Mammary epithelial cell (primary cell): ENCODE measurements around the gene MIEN1.

Experiments used
- EZH2 ChIP-seq: IDR thresholded peaks from 2 replicates; pipeline ENCODE4 v1.6.1; 2012; ENCODE audit warnings: low read length, inconsistent platforms, borderline replicate concordance
- TF ChIP-seq, protein P1 (sequence below), 2 donors: IDR thresholded peaks in 1 of 2; conservative IDR thresholded peaks in 1 of 2; 2 replicates each; pipeline ENCODE4 v1.5.1; 2011 to 2012; ENCODE audit warnings: inconsistent platforms in 2 of 2, low read length in 2 of 2, mild to moderate bottlenecking in 2 of 2, control low read depth in 1 of 2, low read depth in 1 of 2; ENCODE audit not compliant: insufficient read depth in 1 of 2; ENCODE audit errors: extremely low read depth in 1 of 2

DNA sequence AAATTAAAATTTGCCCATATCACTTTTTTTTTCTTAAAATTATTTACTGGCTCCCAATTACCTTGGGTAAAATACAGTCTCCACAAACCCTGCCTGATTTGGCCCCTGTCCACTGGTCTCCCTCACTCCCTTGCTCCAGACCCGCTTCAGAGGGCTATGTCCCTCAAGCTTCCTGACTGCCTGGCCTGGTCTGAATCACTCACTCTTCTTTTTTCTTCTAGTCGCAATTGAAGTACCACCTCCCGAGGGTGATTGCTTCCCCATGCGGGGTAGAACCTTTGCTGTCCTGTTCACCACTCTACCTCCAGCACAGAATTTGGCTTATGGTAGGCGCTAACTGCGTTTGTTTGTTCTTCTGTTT is 41.9 kb downstream of the MIEN1 start:
- TF ChIP-seq, protein P1, sequence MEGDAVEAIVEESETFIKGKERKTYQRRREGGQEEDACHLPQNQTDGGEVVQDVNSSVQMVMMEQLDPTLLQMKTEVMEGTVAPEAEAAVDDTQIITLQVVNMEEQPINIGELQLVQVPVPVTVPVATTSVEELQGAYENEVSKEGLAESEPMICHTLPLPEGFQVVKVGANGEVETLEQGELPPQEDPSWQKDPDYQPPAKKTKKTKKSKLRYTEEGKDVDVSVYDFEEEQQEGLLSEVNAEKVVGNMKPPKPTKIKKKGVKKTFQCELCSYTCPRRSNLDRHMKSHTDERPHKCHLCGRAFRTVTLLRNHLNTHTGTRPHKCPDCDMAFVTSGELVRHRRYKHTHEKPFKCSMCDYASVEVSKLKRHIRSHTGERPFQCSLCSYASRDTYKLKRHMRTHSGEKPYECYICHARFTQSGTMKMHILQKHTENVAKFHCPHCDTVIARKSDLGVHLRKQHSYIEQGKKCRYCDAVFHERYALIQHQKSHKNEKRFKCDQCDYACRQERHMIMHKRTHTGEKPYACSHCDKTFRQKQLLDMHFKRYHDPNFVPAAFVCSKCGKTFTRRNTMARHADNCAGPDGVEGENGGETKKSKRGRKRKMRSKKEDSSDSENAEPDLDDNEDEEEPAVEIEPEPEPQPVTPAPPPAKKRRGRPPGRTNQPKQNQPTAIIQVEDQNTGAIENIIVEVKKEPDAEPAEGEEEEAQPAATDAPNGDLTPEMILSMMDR (conservative IDR thresholded peaks at IDR 0.05 in 1 of 2, IDR thresholded peaks at IDR 0.05 in 1 of 2; ENCODE audit: extremely low read depth in 1 of 2, insufficient read depth in 1 of 2, low read depth in 1 of 2, low read length in 2 of 2), result no peak
- no peak for TF ChIP-seq EZH2
